ENCODE results near the gene GRIP2.

The GRIP2 gene

DNA sequence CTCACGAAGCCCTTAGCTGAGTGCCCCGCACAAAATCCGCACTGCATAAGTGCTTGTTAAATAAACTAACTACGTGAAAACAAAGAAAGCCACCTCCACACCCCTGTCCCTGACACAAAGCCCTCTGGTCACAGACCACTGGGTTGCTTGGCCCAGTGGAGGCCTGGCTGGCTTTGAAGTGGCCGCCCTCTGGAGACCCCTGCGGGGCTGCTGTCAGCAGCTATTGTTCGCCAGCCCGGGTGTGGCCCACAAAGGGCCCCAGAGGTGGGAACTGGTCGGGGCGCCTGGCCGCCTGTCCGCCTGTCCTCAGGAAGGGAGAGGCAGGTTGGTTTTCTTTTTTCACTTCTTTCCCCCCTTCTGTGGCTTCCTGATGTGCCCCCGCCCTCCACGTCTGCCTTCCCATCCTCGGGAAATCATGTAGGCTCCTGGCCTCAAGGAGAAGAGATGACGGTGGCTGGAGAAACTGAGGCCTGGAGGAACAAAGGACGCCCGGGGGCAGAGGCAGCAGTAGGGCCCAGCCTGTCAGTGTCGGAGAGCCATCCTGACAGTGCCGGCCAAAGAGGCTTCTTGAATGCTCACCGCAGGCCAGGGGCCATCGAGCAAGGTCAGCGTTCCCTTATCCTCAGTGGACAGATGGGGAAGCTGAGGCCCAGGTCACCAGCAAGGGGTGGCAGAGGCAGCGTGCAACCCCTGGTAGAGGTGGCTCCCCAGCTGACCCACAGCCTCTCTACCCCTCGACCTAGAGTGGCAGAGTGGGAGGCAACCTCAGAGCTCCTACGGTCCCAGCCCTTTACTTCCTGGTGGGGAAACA is 76.6 kb downstream of the GRIP2 start:
- DNase-seq = no peak

DNA sequence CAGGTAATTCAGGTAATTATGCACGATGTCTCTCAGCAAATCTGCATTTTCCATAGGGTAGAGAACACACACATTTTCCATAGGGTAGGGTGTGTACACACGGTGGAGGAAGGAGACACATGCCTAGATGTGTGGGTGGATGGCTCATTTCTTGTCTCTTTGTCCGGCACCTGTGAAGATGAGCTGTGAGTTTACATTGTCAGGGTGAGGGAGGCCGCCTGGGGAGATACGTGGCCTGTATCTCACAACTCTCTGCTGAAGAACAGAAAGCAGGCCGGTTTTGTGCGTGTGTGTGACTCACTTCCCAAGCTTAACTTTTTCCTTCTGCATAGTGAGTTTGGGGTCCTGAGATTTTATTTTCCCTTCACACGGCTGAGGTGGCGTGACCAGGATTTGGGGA is 77.4 kb downstream of the GRIP2 start:
- DNase-seq = no peak

DNA sequence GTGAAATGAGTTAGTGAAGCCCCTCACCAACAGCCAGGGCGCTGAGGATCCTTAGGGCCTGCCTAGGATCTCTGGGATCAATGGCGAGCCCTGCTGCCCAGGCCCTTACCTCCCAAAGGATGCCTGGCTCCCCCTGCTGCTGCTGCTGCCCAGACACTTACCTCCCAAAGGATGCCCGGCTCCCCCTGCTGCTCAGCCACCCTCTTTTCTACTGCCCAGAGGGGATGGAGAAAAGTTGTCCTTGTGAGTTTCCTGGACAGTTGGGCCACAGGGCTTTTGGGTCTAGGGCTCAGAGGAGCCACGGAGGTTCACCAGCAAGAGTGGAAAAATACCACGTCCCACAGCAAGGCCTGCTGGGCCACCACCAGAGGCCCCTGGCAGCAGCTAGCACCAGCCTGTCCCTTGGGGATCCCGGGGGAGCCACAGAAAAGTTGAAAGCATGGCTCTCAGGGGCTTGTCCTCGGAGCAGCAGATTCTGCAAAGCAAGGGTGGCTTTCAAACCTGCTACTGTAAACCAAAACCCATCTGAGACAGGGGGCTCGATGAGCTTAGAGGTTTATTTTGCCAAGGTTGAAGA is 78.3 kb downstream of the GRIP2 start:
- DNase-seq = peak; percentile 44

DNA sequence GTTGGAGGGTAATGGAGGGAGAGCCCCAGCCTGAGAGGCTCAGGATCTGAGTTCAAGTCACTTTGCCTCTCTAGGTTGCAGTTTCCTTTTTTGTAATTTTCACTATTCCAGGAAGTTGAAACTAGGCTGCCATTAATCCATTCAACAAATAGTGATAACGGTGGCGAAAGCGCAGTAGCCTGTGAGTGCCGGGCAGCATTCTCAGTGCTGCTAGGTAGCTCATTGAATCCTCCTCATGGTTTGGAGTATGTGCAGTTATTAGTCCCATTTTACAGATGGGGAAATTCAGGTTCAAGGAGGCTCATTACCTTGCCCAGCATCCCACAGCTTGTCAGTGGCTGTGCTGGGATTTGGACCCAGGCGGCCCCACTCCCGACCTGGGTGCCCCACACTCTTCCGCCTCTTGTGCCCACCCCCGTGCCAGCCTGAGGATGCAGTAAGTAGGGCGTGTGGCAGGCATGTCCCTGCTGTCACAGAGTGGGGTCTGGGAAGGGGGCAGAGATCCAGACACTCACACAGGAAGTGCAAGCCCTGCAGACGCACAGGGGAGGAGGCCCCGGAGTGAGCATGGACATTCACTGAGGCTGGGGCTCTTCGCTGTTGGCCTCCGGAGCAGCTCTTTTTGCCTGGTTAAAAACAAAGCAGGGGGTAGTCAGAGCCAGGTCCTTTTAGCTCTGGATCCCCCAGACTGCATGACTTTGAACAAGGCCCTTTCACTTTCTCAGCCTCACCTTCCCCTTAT is 79.0 kb downstream of the GRIP2 start:
- no peak for DNase-seq

DNA sequence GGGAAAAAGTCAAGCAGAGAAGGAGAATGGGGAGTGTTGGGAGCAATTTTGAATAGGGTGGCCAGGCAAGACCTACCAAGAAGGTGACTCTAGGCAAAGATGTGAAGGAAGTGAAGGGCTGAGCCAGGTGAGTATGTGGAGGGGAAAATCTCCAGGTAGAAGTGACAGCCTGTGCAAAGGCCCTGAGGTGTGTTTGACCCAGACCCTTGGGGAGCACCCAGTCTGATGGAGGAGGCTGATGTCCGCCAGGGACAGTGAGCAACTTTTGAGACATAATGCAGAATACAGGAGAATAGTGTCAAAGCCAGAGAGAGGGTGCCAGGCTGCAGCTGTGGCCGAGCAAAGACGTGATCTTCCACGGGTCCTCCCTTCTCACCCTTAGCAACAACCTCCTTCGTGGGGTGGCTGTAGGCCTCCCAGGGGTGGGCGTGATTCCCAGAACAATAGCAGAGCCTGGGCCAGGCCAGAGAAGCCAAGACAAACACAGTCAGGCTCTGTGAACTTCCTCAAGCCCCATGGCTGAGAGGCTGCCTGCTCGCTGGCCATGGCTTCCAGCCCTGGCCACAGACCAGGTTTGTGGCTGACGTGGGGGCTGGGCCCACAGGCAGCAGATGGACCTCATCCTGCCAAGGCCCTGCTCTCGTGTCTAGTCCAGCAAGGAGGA is 79.7 kb downstream of the GRIP2 start:
- DNase-seq = no peak

DNA sequence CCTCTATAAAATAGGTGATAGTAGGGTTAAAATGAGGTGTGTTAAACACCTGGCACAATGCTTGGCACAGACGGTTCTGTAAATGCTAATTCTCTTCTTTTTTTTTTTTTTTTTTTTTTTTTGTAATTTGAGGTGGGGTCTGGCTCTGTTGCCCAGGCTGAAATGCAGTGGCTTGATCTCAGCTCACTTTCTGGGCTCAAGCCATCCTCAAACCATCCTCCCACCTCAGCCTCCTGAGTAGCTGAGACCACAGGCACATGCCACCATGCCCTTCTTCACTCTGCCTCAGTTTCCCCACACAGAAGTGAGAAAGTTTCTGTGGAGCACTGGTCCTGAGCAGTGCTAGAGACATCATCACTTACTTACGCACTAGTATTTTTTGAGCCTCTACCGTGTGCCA is 80.4 kb downstream of the GRIP2 start:
- DNase-seq = no peak

DNA sequence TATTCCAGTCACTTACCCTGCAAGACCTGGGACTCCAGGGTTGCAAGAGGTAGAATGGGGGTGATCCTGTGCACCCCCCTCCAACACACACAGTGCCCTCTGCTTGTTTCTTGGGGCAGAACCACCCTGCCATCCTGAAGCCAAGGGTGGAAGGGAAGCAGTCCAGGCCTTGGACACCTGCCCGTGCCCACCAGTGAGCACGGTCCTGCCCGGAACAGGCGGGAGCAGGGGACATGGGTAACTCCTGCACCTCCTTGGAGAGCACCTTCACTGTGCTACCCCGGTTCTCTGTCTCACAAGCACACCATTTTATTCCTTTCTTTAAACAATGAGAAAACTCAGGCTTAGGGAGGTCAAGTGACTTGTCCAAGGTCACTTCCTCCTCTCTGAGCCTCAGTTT is 80.8 kb downstream of the GRIP2 start:
- no peak for DNase-seq

DNA sequence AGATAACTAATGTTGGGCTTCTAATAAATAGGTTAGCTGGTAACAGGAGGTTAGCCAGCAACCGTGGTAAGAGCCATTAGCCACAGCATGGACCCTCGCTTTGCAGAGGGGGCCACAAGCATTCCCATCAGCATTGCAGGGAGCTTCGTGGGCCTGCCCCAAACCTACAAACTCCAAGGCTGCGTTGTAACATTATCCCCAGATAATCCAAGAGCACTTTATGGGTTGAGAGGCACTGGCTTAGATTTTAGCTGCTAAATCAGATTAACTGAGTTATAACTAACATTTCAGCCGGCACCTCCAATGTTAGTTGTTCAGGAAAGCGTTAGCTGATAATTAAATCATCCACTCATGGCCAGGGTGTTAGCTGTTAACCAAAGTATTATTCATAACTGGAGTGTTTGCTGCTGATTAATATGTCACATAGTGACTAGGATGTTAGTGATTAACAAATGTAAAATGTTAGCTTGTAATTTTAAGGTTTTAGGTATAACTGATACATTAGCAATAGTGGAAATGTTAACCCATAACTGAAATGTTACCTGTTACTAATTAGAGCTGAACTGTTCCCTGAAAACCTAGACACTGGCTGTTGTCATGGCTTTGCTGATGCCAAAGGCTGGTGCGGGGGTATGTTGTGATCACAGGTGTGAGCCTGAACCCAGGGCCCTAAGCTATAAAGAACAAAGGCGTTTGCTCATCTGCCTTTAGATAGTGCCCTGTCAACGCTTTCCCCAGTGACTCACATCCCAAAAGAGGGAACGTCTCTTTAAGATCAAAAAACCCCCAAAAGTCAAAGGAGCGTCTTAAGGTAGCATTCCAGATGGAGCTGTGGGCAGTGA is 81.5 kb downstream of the GRIP2 start:
- no peak for DNase-seq

DNA sequence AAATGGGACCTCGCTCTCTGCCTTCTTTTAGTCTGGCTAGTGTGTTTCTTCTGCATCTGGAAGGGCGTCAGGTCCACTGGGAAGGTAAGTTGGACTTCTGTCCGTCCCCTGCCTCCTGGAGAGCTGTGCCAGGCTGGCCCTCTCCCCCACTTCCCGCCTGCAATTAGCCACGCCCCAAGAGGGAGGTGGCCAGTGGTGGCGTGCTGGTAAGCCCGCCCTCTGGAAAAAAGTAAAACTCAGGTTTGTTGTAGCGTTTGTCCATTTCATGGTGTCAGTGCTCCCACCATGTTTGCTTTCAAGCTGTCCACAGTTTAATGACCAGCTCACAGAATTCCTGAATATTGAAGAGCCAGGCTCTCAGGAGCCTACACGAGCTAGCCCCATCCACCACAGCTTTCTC is 82.1 kb downstream of the GRIP2 start:
- DNase-seq = no peak

DNA sequence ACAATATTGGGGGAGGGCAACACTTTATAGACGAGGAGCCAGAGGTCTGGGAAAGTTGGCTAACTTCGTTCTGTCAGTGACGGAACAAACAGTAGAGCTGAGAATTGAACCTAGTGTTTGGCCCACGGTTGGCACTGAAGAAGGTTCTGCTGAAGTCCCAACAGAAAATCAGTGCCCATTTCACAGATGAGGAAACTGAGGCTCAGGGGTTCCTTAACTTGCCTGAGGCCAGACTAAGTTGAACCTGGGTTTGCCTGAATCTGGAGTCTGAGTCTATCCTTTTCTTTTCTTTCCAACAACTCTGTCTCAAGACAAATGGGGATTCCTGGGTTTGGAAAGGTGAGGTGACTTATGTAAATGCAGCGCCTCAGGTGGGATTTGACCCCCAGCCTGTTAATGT is 82.7 kb downstream of the GRIP2 start:
- DNase-seq = no peak

DNA sequence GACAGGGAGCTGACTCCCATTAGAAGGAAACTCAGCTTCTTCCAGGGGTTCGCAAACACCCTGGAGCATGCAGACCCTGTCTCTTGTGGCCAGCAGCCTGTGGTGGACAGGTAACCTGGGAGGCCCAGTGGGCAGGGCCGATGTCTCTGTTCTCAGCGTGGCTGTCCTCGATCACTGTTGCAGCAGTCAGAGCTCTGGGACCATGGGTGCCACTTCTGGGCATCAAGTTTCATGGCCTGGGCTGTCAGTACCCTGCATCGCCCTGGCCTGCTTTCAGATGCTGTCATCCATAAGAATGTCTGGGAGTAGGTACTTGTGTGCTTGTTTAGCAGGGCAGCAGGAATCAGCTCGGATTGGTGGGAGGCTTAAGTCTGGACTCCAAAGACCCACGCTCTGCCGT is 83.3 kb downstream of the GRIP2 start:
- no peak for DNase-seq

DNA sequence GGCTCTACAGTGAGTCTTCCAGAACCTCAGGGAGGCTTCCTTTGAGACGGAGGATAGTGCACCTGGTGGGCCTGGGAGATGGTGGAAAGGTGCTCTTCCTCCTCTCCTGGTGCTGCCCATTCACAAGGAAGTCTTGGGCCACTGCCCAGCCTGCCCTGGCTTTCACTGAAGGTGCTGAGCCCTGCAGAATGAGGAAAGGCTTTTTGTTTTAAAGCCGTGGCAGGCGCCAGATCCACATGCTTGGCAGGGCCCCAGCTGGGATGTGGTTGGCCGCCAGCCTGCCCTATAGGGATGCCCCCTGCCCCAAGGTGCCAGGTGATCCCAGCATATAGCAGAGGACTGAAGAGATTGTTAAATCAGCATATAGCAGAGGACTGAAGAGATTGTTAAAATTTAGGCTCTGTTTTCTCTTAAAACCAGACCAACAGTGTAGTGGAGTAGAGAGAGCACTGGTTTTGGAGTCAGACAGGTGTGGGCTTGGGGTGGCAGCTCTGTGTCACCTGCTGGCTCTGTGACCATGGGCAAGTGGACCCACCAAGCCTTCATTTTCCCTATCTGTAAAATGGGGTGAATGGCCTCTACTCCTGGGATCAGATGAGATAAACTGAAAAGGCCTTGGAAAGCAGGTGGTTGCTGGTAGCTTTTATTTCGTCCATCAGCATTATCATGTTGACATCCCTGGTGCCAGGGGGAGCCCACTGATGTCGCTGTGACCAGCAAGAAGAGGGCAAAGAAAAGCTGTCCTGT is 84.4 kb downstream of the GRIP2 start:
- no peak for DNase-seq

DNA sequence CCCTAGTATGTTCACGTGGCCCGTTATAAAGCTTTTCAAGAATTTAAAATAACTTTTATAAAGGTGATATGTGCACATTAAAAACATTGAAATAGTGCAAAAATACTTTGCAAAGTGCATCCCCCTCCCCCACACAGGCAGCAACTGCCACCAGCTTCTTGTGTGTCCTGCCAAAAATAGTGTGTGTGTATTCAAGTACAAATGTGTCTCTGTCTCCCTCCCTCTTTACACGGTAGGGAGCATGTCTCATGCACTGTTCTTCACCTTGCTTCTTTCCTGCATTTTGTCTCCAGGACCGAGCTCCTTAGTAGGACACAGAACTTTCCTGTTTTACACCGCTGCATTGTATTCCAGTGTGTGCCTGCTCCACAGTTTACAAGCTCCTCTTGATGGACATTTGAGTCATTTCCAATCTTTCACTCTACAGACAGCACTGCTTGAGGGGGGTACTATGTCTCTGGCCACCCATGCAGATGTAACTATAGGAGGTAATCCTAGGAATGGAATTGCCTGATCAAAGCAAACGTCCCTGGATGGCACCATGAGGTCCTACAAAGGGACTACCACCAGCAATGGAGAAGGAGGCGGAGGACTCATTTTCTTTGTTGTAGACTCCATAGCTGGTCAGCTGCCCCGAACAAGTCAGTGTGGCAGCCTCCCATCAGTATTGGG is 85.4 kb downstream of the GRIP2 start:
- no peak for DNase-seq

DNA sequence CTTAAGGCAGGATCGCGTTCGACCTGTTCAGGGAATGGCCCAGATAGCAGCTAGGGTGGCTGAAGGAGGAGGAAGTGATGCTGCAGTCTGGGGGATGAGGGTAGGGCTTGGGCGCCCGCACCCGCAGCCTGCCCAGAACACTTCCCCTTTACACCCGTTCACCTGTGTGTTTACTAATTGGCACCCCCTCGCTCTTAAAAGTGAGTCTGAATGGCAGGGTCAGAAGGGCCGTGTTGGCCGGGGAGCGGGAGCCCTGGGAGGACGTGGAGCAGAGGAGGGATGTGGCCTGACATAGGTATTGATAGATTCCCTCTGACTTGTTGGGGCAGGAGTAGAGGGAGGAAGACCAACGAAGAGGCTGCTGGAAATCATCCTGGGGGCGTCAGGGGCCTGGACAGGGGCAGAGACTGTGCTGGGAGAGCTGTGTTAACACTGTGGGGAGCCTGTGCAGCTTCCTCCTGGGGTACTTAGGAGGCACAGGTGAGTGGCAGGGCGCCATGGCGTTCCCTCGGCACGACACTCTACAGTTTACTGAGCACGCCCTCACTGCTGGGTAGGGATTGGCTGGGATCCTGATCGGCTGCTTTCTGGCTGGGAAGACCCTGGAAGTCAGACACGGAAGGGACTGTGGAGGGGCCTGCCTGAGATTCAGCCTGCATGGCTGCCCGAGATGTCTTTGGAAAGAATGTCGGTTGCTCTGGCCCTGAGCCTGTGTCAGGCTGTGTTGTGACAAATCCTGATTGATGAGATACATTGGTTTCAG is 86.1 kb downstream of the GRIP2 start:
- DNase-seq = no peak

DNA sequence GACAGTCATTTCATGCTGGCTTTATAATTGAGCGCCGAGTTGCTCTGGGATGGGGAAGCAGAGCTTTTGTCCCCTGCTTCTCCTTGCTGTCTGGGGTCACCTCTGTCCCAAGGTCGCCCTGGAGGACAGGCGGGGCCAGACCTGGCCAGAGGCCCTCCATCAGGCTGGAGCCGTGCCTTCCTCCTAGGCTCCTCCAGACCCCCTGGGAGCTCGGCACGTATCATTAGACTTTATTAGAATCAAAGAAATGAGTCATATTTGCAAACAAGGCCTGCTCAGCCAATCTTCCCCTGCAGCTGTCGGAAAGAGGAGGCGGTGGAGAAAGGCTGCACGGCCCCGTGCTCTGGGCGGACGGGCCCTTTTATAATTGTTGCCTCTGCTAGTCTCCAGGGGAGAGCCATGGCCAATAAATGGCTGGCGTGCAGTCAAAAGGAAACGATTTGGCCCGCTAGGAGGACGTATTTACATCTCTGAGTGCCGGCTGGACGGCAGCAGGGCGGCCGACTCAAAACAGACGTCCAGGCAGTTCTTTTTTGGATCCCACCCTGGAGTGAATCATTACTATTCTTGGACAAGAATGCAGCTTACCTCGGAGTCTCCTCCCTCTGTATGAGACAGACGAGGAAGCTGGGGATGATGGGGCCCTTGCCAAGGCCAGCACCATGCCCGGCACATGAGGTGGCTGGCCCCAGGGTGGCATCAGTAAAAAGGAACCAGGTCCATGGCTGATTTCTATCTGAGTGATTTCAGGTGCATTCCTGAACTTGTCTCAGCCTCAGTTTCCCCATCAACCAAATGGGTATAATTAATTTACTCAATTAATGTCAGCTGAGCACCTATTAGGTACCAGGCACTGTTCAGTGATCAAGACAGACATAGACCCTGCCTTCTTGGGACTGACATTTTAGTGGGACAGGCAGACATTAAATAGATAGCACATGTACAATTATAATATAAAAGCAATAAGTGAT is 87.1 kb downstream of the GRIP2 start:
- no peak for DNase-seq

DNA sequence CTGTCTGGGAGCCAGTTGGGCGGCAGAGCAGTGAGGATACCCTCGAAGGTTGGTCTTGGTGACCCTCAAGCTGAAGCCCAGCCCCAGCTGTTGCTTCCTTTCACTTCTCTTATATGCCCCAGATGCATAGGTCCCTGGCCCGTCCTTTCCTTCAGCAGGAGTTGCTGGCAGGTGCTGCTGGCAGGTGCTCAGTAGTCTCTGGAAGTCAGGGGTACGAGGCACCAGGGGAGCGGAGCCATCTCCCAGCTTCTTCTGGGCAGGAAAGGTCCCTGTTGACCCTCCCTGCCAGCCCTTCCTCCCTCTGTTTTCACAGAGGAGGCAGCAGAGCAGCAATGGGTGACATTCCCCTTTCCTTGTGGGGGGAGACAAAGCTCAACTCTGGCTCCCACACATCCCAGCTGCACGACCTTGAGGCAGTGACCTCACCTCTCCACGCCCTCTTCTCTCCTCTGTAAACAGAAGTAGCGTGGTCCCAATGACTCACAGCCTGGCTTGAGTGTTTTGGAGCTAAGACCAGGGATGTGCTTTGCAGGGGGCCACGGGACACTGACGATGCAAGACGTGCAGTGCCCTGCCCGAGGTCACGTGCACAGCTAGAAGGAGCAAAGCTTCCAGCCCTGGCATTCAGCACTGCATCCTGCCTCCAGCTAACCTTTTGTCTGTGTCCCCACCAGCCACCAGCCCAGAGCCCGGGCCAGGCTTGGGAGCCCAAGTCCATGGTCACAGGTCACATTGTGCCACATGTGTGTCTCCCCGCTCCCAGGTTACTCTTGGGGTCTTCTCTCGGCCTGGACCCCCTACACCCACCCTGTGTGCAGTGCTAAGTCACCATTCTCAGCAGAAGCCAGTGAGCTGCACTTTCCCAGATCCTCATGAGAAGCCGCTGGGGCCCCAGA is 88.0 kb downstream of the GRIP2 start:
- no peak for DNase-seq

DNA sequence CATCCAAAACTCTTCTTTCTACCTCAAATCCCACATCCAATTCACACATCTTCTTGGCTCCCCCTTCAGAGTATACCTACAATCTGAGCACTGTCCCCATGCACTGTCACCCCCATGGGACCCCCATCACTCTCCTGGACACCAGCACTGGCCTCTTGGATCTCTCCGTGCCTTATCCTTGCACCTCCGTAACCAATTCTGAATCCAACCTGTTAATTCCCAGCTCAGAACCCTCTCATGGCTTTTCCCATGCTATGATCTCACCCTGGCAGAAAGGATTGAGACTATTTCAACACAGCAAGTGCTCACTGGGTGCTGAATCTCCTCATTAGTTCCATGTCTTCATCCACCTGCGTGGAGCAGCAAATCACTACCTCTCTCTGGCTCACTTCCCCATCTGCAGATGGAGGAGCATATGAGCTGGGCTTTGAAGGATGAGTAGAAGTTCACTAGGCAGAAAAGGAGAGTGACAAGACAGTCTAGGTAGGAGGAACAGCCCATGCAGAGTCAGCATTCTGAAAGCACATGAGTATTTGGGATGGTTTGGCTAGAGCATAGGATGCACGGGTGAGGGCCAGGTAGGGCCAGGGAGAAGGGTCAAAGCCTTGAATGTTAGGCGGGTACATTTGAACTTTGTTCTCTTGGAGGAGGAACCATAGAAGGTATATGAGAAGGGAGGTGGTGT is 89.1 kb downstream of the GRIP2 start:
- no peak for DNase-seq

DNA sequence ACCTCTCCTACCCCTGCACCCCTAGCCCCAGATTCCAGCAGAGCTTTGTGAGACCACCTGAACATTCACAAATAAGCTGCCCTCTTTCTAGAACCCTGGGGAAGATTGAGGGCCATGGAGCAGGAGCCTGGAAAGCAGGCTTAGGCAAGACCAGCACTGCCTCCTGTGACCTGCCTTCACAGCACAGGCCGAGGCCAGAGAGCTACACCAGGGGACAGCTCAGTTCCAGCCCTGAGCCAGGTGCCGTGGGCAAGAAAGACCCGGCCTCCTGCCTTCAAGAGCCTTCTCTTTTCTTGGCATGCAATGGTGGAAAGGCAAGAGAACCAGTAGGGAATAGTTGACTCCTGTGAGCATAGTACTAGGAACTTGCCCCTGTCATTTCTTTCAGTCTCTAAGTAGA is 89.6 kb downstream of the GRIP2 start:
- DNase-seq = no peak
